ENCODE measurements around the gene ADAT2. TPM values are rescaled to one million over a fixed set of nuclear protein-coding genes. Genes with fewer than 3 reads are reported as not detected.
A peak's percentile ranks its signal among the peaks of the same experiment; 100 is the strongest.

The ADAT2 gene
- total and polyA plus RNA-seq, 2 of the 4 experiments (the other 2 are of a cell fraction): 2.7 to 5.4 TPM

- BruUV-seq (replicated peaks): no TSS peak
- in situ Hi-C loops (cut with MboI; ENCODE audit: low sequenced_read_pairs) (no loop called here), intact Hi-C loops (cut with micrococcal nuclease) (no loop called here), dilution Hi-C loops (cut with HindIII; ENCODE audit: low sequenced_read_pairs, unreplicated experiment) (no loop called here)
- no peak overlapping the region for H2BK5ac ChIP-seq (ENCODE audit: low read depth, low read length, poor library complexity, severe bottlenecking)
- H2BK20ac ChIP-seq (ENCODE audit: low read depth, low read length): no peak overlapping the region
- no peak overlapping the region for H4K8ac ChIP-seq (ENCODE audit: low read depth in 2 of 2, low read length in 2 of 2)
- no peaks in the 10 kb centered on the region for H3K9me3 ChIP-seq (ENCODE audit: control insufficient read depth, insufficient read depth, low read length)
- no peaks in the 10 kb centered on the region for H3K4me1 ChIP-seq (ENCODE audit: control insufficient read depth, insufficient read depth, low read length)
- no peak overlapping the region for H2BK15ac ChIP-seq (ENCODE audit: low read depth, low read length)
- no CpG with 5 or more reads among the region's 2 CpGs for WGBS, 2 experiments (ENCODE audit: extremely low coverage in 2 of 2, insufficient read length in 1 of 2)
- peak; percentile 21 for DNase-seq
- no peak overlapping the region for H4K91ac ChIP-seq (ENCODE audit: insufficient read depth, low read depth, low read length)
- no peak overlapping the region for H3K4me3 ChIP-seq (ENCODE audit: insufficient read depth, low read depth, low read length)
- H4K5ac ChIP-seq (ENCODE audit: low read depth, low read length): no peak overlapping the region
- no peak overlapping the region for H2AK9ac ChIP-seq (replicated peaks; ENCODE audit: low read depth, low read length, poor library complexity)
- H3K27ac ChIP-seq (ENCODE audit: insufficient read depth, low read length): no peak overlapping the region
- H3K14ac ChIP-seq (replicated peaks; ENCODE audit: low read depth, low read length): no peak overlapping the region
- TF ChIP-seq CTCF (conservative IDR thresholded peaks at IDR 0.05; ENCODE audit: low read depth, low read length) (no peak), POLR2A (IDR thresholded peaks at IDR 0.05; ENCODE audit: low read depth, low read length) (no peak), BHLHE40 (IDR thresholded peaks at IDR 0.05; ENCODE audit: low read depth, low read length) (no peak), CEBPB (IDR thresholded peaks at IDR 0.05; ENCODE audit: low read depth, low read length) (no peak), MAFK (IDR thresholded peaks at IDR 0.05; ENCODE audit: low read depth, low read length) (no peak), NFE2L2 (IDR thresholded peaks at IDR 0.05; ENCODE audit: low read depth, low read length) (no peak), FOS (IDR thresholded peaks at IDR 0.05; ENCODE audit: low read depth, low read length) (no peak), RFX5 (IDR thresholded peaks at IDR 0.05; ENCODE audit: low read depth, low read length) (no peak), RAD21 (IDR thresholded peaks at IDR 0.05; ENCODE audit: low read length) (no peak), MXI1 (IDR thresholded peaks at IDR 0.05; ENCODE audit: borderline replicate concordance, low read depth, low read length) (no peak), MAZ (IDR thresholded peaks at IDR 0.05; ENCODE audit: borderline replicate concordance, low read depth, low read length) (no peak), SMC3 (IDR thresholded peaks at IDR 0.05; ENCODE audit: low read depth, low read length) (no peak), USF2 (IDR thresholded peaks at IDR 0.05; ENCODE audit: low read depth, low read length) (no peak), RCOR1 (IDR thresholded peaks at IDR 0.05; ENCODE audit: insufficient replicate concordance, low read length) (no peak), CHD1 (IDR thresholded peaks at IDR 0.05; ENCODE audit: low read depth, low read length) (no peak), ELK1 (IDR thresholded peaks at IDR 0.05; ENCODE audit: borderline replicate concordance, low read depth, low read length) (no peak)
- no peak overlapping the region for H2BK120ac ChIP-seq (ENCODE audit: low read depth, low read length)
- peak; percentile 76 for ATAC-seq (ENCODE audit: low read depth)
- no peak overlapping the region for H2AK5ac ChIP-seq (ENCODE audit: low read depth, low read length)
- POLR2A ChIA-PET (ENCODE audit: unreplicated experiment): no interaction called here
- H3K79me1 ChIP-seq (ENCODE audit: low read depth in 1 of 2, low read length in 2 of 2): peaks cover 0 to 21% of the 10 kb centered on the region in 2 experiments; a peak in 3 of 4 replicates
- no peak overlapping the region for H3K9ac ChIP-seq (ENCODE audit: low read depth, low read length)
- H3K36me3 ChIP-seq (ENCODE audit: control insufficient read depth, insufficient read depth, low read length): peaks cover 7% of the 10 kb centered on the region
- no peaks in the 10 kb centered on the region for H3K9me1 ChIP-seq (ENCODE audit: insufficient read depth, low read length)
- H4K20me1 ChIP-seq (ENCODE audit: insufficient read depth, low read length): no peaks in the 10 kb centered on the region
- H3K27me3 ChIP-seq (ENCODE audit: control insufficient read depth, insufficient read depth, low read length): no peaks in the 10 kb centered on the region
- no peak overlapping the region for H3K56ac ChIP-seq (ENCODE audit: extremely low read depth, insufficient read depth, low read length)
- no peak overlapping the region for H3K4me2 ChIP-seq (ENCODE audit: low read depth, low read length)
- H3K23ac ChIP-seq (ENCODE audit: low read depth, low read length): no peak overlapping the region
- no peak overlapping the region for H3K18ac ChIP-seq (ENCODE audit: low read depth, low read length)
- CTCF ChIA-PET: no interaction called here
- no peak overlapping the region for H2AFZ ChIP-seq (replicated peaks; ENCODE audit: low read length, poor library complexity)
- no peak overlapping the region for H3K4ac ChIP-seq (ENCODE audit: low read depth, low read length)
These were observed 7.3 kb upstream of the ADAT2 start for GRCh38 chr6:143457563-143458359.
